Glutamatergic neuron (in vitro differentiated cells): ENCODE results near the gene CMTM8. TPM values are rescaled to one million over a fixed set of nuclear protein-coding genes. Genes with fewer than 3 reads are reported as not detected.

Experiments used
- DNase-seq: peaks from one replicate; pipeline ENCODE4 v3.0.0; 2022
- H3K27ac Mint-ChIP-seq: one replicate; pipeline ENCODE4 v1.8.0; 2020; ENCODE audit warnings: mild to moderate bottlenecking, mixed read lengths, inconsistent platforms; ENCODE audit not compliant: unreplicated experiment
- H3K27me3 Mint-ChIP-seq: one replicate; pipeline ENCODE4 v1.8.0; 2020; ENCODE audit warnings: mild to moderate bottlenecking, moderate library complexity, mixed read lengths, inconsistent platforms; ENCODE audit not compliant: unreplicated experiment
- H3K36me3 Mint-ChIP-seq: one replicate; pipeline ENCODE4 v1.8.0; 2020; ENCODE audit warnings: mild to moderate bottlenecking, mixed read lengths, inconsistent platforms; ENCODE audit not compliant: unreplicated experiment
- H3K4me1 Mint-ChIP-seq: one replicate; pipeline ENCODE4 v1.8.0; 2020; ENCODE audit warnings: mild to moderate bottlenecking, low read depth, mixed read lengths, inconsistent platforms; ENCODE audit not compliant: unreplicated experiment
- H3K4me3 Mint-ChIP-seq: one replicate; pipeline ENCODE4 v1.8.0; 2020; ENCODE audit warnings: mild to moderate bottlenecking, mixed read lengths, inconsistent platforms; ENCODE audit not compliant: unreplicated experiment
- H3K9me3 Mint-ChIP-seq: one replicate; pipeline ENCODE4 v1.8.0; 2020; ENCODE audit warnings: mild to moderate bottlenecking, moderate library complexity, mixed read lengths, inconsistent platforms; ENCODE audit not compliant: unreplicated experiment
- total RNA-seq: library from RNA; stranded (reverse); fragmentation: NEBNext Ultra II Directional; extraction: Animal tissue kit (Norgen Biotek cat#: 25700); gene quantifications from one replicate; pipeline ENCODE4 v1.2.1, GENCODE V29; 2021; ENCODE audit not compliant: unreplicated experiment
- TF ChIP-seq, protein P1 (sequence below): fragments of 200-600 bp; sonication (generic); IDR thresholded peaks from one replicate; pipeline ENCODE4 v1.5.0; 2021; ENCODE audit not compliant: partially characterized antibody, unreplicated experiment

CMTM8 gene
- total RNA-seq, 1 donor from 2014 or later = not detected

DNA sequence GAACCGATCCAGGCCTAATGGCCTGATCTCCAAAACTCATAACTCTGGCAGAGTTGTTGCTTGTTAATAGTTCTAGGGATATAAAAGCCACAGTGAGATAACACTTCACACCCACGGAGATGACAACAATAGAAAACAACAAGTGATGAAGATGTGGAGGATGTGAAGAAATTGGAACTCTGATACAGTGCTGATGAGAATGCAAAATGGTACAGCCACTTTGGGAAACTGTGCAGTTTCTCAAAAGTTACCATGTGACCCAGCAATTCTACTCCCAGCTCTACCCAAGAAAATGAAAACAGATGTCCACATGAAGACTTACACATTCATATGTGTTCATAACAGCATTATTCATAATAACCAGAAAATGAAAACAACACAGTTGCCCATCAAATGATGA lies 157.0 kb downstream of the CMTM8 start:
- Mint-ChIP-seq H3K9me3 (peaks cover 16% of the 10 kb centered on the region), H3K36me3 (no peaks in the 10 kb centered on the region), H3K27ac (peak overlapping the region; percentile 14), H3K4me1 (peaks cover 41% of the 10 kb centered on the region), H3K4me3 (no peak overlapping the region), H3K27me3 (peaks cover 19% of the 10 kb centered on the region)
- TF ChIP-seq, protein P1, sequence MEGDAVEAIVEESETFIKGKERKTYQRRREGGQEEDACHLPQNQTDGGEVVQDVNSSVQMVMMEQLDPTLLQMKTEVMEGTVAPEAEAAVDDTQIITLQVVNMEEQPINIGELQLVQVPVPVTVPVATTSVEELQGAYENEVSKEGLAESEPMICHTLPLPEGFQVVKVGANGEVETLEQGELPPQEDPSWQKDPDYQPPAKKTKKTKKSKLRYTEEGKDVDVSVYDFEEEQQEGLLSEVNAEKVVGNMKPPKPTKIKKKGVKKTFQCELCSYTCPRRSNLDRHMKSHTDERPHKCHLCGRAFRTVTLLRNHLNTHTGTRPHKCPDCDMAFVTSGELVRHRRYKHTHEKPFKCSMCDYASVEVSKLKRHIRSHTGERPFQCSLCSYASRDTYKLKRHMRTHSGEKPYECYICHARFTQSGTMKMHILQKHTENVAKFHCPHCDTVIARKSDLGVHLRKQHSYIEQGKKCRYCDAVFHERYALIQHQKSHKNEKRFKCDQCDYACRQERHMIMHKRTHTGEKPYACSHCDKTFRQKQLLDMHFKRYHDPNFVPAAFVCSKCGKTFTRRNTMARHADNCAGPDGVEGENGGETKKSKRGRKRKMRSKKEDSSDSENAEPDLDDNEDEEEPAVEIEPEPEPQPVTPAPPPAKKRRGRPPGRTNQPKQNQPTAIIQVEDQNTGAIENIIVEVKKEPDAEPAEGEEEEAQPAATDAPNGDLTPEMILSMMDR = no peak
- DNase-seq = no peak

DNA sequence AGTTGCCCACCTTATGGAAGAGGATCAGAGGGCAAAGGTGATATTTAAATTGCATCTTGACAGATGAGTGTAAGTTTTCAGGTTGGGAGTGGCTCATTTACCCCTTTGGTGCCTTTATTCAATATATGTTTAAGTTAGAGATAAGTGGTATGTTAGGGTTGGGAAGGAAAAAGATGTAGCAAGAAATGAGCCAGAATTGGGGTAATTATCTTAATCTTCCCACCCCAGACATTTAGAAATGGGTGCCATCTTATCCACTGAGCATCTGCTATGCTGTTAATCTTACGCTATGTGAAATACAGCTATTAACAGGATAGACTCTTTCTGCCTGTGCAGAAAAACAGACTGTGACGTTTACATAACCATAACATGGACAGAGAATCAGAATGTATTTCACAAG lies 159.5 kb downstream of the CMTM8 start:
- H3K27me3 Mint-ChIP-seq = peaks cover 19% of the 10 kb centered on the region
- peak overlapping the region; percentile 18 for H3K4me3 Mint-ChIP-seq
- peaks cover 47% of the 10 kb centered on the region for H3K4me1 Mint-ChIP-seq
- no peaks in the 10 kb centered on the region for H3K36me3 Mint-ChIP-seq
- no peak for DNase-seq
- TF ChIP-seq, protein P1 = no peak
- H3K27ac Mint-ChIP-seq = peak overlapping the region; percentile 69
- H3K9me3 Mint-ChIP-seq = peaks cover 14% of the 10 kb centered on the region

DNA sequence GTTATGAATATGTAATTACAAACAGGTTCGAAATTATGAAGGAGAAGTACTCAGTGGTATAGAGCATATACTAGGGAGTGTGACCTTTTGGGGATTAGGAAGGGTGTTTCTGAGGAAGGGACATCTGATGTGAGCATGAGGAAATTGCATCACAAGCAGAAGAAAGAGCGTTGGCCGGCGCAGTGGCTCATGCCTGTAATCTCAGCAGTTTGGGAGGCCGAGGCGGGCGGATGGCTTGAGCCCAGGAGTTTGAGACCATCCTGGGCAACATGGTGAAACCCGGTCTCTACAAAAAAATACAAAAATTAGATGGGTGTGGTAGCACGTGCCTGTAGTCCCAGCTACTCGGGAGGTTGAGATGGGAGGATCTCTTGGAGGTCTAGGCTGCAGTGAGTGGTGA lies 160.1 kb downstream of the CMTM8 start:
- H3K27me3 Mint-ChIP-seq = peaks cover 14% of the 10 kb centered on the region
- H3K36me3 Mint-ChIP-seq = no peaks in the 10 kb centered on the region
- H3K27ac Mint-ChIP-seq = peak overlapping the region; percentile 69
- H3K4me1 Mint-ChIP-seq = peaks cover 44% of the 10 kb centered on the region
- TF ChIP-seq, protein P1 = no peak
- H3K4me3 Mint-ChIP-seq = peak overlapping the region; percentile 33
- no peak for DNase-seq
- peaks cover 15% of the 10 kb centered on the region for H3K9me3 Mint-ChIP-seq

DNA sequence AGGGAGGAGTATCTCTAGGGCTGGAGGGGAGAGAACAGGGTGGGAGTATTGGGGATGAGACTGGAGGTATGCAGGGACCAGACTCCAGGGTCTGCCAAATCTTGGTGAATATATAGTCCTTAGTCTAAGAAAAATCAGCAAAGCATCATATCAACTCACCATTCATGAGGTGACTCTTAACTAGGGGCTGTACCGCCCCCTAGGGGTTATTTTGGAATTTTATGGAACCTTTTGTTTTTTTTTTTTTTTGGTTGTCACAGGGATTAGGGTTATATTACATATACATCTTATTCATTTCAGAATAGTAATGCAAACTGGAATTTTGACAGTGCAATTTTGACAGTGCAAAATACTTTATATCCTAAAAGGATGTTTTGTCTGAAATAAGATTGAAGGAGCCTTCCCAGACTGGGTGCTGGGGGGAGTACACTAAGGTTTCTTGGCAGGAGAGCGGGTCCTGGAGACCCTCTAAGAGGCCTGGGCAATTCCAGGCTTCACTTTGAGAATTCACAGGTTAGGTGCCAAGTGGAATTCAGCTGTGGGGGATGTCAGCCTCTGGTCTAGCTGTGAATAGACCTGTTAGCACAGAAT lies 160.6 kb downstream of the CMTM8 start:
- Mint-ChIP-seq H3K27ac (peak overlapping the region; percentile 69), H3K4me3 (peak overlapping the region; percentile 33), H3K27me3 (peaks cover 14% of the 10 kb centered on the region), H3K36me3 (no peaks in the 10 kb centered on the region), H3K9me3 (peaks cover 17% of the 10 kb centered on the region), H3K4me1 (peaks cover 45% of the 10 kb centered on the region)
- no peak for DNase-seq
- TF ChIP-seq, protein P1 = peak; percentile 86

DNA sequence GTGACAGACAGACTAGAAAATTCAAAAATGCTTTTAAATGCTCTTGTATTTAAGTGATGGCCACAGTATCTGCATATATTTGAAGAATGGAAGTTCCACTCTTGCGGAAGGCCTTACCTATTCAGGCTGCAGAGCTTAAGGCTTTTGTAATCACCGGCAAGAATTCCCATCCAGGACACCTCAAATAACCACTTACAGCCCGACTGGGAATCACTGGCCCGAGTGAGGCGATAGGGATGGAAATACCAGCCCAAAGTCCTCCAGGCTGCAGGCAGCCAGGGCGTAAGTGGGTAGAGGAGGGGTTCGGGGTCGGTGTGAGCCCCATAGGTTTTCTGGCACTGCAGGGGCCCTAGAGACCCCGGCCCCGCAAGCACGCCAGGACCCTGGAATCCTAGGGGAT lies 162.6 kb downstream of the CMTM8 start:
- peaks cover 14% of the 10 kb centered on the region for H3K9me3 Mint-ChIP-seq
- H3K4me1 Mint-ChIP-seq = peaks cover 40% of the 10 kb centered on the region
- peaks cover 14% of the 10 kb centered on the region for H3K27me3 Mint-ChIP-seq
- H3K36me3 Mint-ChIP-seq = no peaks in the 10 kb centered on the region
- H3K27ac Mint-ChIP-seq = peak overlapping the region; percentile 97
- no peak for DNase-seq
- peak overlapping the region; percentile 72 for H3K4me3 Mint-ChIP-seq
- TF ChIP-seq, protein P1 = no peak
